ENCODE data around the gene SYNRG. TPM values are rescaled to one million over a fixed set of nuclear protein-coding genes. Genes with fewer than 3 reads are reported as not detected.

The SYNRG gene
- total and polyA plus RNA-seq, 2 of the 13 experiments (the other 11 are each of a cell fraction or from before 2014, with no cell fraction given): 7.3 to 8.7 TPM

DNA sequence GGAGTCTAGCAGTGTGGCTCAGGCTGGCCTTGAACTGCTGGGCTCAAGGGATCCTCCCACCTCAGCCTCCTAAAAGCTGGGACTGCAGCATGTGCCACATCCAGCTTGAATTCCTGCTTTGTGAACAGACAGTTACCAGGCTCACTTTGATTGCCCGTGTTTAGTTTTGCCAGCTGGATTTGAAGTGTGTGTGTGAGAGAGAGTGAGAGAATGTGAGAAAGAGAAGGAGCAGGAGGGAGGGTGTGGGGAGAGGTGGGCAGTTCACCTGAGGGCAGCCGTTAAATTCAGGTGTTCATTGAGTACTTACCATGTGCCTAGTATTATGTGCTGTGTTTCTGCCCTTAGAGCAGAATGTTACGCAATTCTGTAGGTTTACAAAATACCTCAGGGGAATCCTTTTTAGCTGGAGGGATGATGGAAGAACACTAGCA is 114.8 kb downstream of the SYNRG start:
- WGBS (ENCODE audit: low lambda C conversion rate): 14% methylated on average over 3 of the region's 3 CpGs
- Histone ChIP-seq H3K4me1 (ENCODE audit: insufficient read depth, low read length) (peaks cover 61% of the 10 kb centered on the region), H3K9me3 (ENCODE audit: low read length) (no peaks in the 10 kb centered on the region), H3K27ac (ENCODE audit: extremely low read length, insufficient read depth, low read length) (peak overlapping the region; percentile 67), H3K79me2 (ENCODE audit: insufficient read depth, low read length) (peaks cover 86% of the 10 kb centered on the region), H4K20me1 (ENCODE audit: insufficient read depth, low read length) (peaks cover 22% of the 10 kb centered on the region; the same call in 1 of the 2 replicates), H3K36me3 (replicated peaks in 1 of 2; ENCODE audit: control insufficient read depth in 1 of 2, insufficient read depth in 2 of 2, low read length in 2 of 2) (no peaks in the 10 kb centered on the region), H3K4me3 (replicated peaks in 1 of 3; ENCODE audit: insufficient read depth in 1 of 3, low read depth in 2 of 3, low read length in 3 of 3) (no peak overlapping the region), H3K27me3 (ENCODE audit: control insufficient read depth in 1 of 2, insufficient read depth in 2 of 2, low read length in 2 of 2) (no peaks in the 10 kb centered on the region; a peak in 1 of 5 replicates), H3K4me2 (ENCODE audit: low read depth, low read length) (peak overlapping the region; percentile 57), H2AFZ (ENCODE audit: low read length) (no peak overlapping the region), H3K9ac (ENCODE audit: insufficient read depth, low read depth, low read length) (0 out of 2 replicates have a peak overlapping the region, but pooled peaks have one; percentile 5)
- DNase-seq (ENCODE audit: low spot score): peak; percentile 51
- intact Hi-C loops (cut with micrococcal nuclease; ENCODE audit: unreplicated experiment) (no loop called here), in situ Hi-C loops (cut with HindIII; ENCODE audit: extremely low pct_ligation_motif_present, low pct_unique_long_range_greater_than_20kb) (no loop called here)
- no peak for FAIRE-seq
- BruUV-seq (replicated peaks): no TSS peak
- no peak for ATAC-seq
- POLR2A ChIA-PET: interaction anchor here (1.1 kb wide), 1 partner anchor 87 kb away, joined by 3 read pairs; no protein-coding TSS in a partner anchor
- CTCF ChIA-PET (ENCODE audit: low intra/inter-chr PET ratio, low total read pairs): no interaction called here
- TF ChIP-seq ZNF446 (CRISPR knock-in tag; IDR thresholded peaks at IDR 0.05) (no peak), ZNF12 (CRISPR knock-in tag; IDR thresholded peaks at IDR 0.05) (0 out of 2 replicates have a peak, but pooled peaks have one; percentile 9), HNF4A (CRISPR knock-in tag; IDR thresholded peaks at IDR 0.05) (peak; percentile 38), CEBPB (IDR thresholded peaks at IDR 0.05; ENCODE audit: borderline replicate concordance, low read depth, low read length) (peak; percentile 97), UBTF (CRISPR knock-in tag; IDR thresholded peaks at IDR 0.05) (peak; percentile 31; the same call in 1 of the 2 replicates), HDAC1 (CRISPR knock-in tag; IDR thresholded peaks at IDR 0.05) (peak; percentile 37; the same call in 1 of the 2 replicates), ERF (CRISPR knock-in tag; IDR thresholded peaks at IDR 0.05) (0 out of 2 replicates have a peak, but pooled peaks have one; percentile 27), ZNF556 (CRISPR knock-in tag; IDR thresholded peaks at IDR 0.05; ENCODE audit: borderline replicate concordance) (no peak), ZNF639 (CRISPR knock-in tag; conservative IDR thresholded peaks at IDR 0.05) (0 out of 2 replicates have a peak, but pooled peaks have one; percentile 32), SAP130 (CRISPR knock-in tag; IDR thresholded peaks at IDR 0.05; ENCODE audit: low read depth) (peak; percentile 58), ZMYM2 (CRISPR knock-in tag; IDR thresholded peaks at IDR 0.05) (peak; percentile 65; the same call in 1 of the 2 replicates), ZMYM4 (CRISPR knock-in tag; IDR thresholded peaks at IDR 0.05) (peak; percentile 42; the same call in 1 of the 2 replicates)
- TF ChIP-seq, protein P1, sequence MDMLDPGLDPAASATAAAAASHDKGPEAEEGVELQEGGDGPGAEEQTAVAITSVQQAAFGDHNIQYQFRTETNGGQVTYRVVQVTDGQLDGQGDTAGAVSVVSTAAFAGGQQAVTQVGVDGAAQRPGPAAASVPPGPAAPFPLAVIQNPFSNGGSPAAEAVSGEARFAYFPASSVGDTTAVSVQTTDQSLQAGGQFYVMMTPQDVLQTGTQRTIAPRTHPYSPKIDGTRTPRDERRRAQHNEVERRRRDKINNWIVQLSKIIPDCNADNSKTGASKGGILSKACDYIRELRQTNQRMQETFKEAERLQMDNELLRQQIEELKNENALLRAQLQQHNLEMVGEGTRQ (IDR thresholded peaks at IDR 0.05; ENCODE audit: low read depth, low read length): no peak
- TF ChIP-seq, protein P1 (CRISPR knock-in tag; IDR thresholded peaks at IDR 0.05; ENCODE audit: borderline replicate concordance): no peak
- TF ChIP-seq, protein P2, sequence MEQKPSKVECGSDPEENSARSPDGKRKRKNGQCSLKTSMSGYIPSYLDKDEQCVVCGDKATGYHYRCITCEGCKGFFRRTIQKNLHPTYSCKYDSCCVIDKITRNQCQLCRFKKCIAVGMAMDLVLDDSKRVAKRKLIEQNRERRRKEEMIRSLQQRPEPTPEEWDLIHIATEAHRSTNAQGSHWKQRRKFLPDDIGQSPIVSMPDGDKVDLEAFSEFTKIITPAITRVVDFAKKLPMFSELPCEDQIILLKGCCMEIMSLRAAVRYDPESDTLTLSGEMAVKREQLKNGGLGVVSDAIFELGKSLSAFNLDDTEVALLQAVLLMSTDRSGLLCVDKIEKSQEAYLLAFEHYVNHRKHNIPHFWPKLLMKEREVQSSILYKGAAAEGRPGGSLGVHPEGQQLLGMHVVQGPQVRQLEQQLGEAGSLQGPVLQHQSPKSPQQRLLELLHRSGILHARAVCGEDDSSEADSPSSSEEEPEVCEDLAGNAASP (CRISPR knock-in tag; IDR thresholded peaks at IDR 0.05; ENCODE audit: borderline replicate concordance): peak; percentile 80; the same call in 1 of the 2 replicates

Data from HepG2 (cell line).